Body of pancreas (tissue), 4 donors: ENCODE measurements around the gene CNTNAP2.

ENCODE experiments used
- POLR2A ChIP-seq, 3 donors: fragments of 450-650 bp; IDR thresholded peaks; one replicate each; pipeline ENCODE4 v1.6.1; 2016; ENCODE audit warnings: antibody characterized with exemption in 3 of 3, mild to moderate bottlenecking in 2 of 3
- TF ChIP-seq, protein P1 (sequence below), 7 experiments: fragments of 450-650 bp in 4 of 7; fragments of 200-600 bp in 3 of 7; sonication (generic) in 3 of 7; IDR thresholded peaks; one replicate each; pipeline ENCODE4 v1.5.1; 2016 to 2019; ENCODE audit warnings: antibody characterized with exemption in 7 of 7

DNA sequence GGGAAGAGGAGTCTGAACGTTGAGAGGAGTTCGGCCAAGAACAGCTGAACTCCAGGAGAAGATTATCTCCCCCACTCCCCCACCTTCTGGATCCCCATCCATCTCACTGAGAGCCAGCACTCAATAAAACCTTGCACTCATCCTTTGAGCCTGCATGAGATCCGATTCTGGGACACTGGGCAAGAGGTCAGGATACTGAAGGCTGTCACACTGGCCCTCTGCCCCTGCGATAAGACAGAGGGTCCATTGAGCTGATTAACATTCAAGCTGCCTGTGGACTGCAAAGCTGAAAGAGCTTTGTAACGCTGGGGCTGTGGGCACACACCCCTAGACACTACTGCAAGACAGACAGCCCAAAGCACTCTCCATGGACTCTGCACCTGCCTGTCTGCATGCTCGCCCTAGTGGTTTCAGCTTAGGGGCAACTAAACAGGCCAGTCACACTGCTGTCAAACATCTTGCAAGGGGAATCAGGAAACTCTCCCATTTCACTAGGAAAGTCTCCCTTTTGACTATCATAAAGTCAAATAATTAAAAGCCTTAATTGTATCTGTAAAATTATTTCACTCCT, 42.3 kb upstream of the CNTNAP2 start:
- no peak for TF ChIP-seq POLR2A (IDR thresholded peaks at IDR 0.05)
- TF ChIP-seq, protein P1, sequence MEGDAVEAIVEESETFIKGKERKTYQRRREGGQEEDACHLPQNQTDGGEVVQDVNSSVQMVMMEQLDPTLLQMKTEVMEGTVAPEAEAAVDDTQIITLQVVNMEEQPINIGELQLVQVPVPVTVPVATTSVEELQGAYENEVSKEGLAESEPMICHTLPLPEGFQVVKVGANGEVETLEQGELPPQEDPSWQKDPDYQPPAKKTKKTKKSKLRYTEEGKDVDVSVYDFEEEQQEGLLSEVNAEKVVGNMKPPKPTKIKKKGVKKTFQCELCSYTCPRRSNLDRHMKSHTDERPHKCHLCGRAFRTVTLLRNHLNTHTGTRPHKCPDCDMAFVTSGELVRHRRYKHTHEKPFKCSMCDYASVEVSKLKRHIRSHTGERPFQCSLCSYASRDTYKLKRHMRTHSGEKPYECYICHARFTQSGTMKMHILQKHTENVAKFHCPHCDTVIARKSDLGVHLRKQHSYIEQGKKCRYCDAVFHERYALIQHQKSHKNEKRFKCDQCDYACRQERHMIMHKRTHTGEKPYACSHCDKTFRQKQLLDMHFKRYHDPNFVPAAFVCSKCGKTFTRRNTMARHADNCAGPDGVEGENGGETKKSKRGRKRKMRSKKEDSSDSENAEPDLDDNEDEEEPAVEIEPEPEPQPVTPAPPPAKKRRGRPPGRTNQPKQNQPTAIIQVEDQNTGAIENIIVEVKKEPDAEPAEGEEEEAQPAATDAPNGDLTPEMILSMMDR (IDR thresholded peaks at IDR 0.05) = no peak
